Measurements from ENCODE around the gene ANKRD37. TPM values are rescaled to one million over a fixed set of nuclear protein-coding genes. Genes with fewer than 3 reads are reported as not detected.

Gene ANKRD37
- total RNA-seq, 4 donors from 2014 or later = 6.7 to 16.5 (median 9.8) TPM

DNA sequence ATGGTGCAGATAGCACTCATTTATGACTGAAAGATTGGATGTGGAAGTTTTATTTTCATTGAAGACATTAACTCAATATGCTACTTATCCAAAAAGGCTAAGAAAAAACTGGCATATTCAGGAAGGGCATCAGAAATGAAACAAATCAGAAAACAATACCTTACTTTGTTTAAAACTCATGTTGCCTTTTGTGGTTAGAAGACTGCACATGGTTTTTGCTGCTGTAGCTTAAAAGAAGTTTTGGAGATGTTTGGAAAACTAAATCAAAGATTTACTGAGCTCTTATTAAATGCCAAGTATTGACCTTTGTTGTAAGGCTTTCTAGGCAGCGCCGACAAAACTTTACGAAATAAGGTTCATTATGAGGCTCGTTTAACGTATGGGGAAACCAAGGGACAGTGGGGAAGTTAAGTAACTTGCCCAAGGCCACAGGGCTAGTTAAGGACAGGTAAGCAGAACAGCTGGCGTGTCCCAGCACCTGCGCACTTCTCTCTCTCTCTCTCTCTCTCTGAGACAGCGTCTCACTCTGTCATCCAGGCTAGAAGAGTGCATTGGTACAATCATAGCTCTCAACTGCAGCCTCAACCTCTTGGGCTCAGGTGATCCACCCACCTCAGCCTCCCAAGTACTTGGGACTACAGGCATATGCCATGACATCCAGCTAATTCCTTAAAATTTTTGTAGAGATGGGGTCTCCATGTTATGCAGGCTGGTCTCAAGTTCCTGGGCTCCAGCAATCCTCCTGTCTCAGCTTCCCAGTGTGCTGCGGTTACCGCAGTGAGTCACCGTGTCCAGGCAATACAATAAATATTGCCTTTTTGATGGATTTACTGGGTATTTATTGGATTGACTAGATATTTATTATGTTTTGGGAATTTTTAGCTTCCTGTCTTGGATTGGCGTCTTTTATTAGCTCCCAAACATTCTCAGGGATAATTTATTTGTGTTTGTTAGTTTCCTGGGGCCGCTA lies 17.0 kb upstream of the ANKRD37 start:
- no peak for ATAC-seq
- 90 to 94% methylated on average over 10 to 13 of the region's 13 CpGs for WGBS, 2 donors (ENCODE audit: low coverage in 1 of 2)

DNA sequence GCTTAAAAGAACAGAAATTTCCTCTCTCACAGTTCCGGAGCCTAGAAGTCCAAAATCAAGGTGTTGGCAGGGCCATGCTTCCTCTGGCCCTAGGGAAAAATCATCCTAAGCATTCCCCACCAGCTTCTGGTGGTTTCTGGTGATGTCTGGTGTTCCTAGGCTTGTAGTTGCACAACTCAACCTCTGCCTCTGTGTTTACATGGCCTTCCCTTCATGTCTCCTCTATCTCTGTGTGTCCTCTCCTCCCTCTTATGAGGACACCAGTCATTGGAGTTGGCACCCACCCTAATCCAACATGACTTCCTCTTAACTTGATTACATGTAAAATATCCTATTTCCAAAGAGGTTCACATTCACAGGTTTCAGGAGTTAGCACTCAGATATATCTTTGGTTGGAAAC lies 16.3 kb upstream of the ANKRD37 start:
- no peaks in the 10 kb centered on the region for H3K27me3 ChIP-seq
- 92 to 100% methylated on average over 1 of the region's 1 CpG for WGBS, 2 donors (ENCODE audit: low coverage in 1 of 2)
- H3K36me3 ChIP-seq = peaks cover 0 to 3% of the 10 kb centered on the region in 2 donors
- H3K4me3 ChIP-seq = no peak overlapping the region
- no peaks in the 10 kb centered on the region for H3K4me1 ChIP-seq
- H3K9me3 ChIP-seq = no peaks in the 10 kb centered on the region
- TF ChIP-seq POLR2A (IDR thresholded peaks at IDR 0.05) (no peak), POLR2AphosphoS5 (IDR thresholded peaks at IDR 0.05) (no peak), EP300 (IDR thresholded peaks at IDR 0.05) (no peak)
- TF ChIP-seq, protein P1, sequence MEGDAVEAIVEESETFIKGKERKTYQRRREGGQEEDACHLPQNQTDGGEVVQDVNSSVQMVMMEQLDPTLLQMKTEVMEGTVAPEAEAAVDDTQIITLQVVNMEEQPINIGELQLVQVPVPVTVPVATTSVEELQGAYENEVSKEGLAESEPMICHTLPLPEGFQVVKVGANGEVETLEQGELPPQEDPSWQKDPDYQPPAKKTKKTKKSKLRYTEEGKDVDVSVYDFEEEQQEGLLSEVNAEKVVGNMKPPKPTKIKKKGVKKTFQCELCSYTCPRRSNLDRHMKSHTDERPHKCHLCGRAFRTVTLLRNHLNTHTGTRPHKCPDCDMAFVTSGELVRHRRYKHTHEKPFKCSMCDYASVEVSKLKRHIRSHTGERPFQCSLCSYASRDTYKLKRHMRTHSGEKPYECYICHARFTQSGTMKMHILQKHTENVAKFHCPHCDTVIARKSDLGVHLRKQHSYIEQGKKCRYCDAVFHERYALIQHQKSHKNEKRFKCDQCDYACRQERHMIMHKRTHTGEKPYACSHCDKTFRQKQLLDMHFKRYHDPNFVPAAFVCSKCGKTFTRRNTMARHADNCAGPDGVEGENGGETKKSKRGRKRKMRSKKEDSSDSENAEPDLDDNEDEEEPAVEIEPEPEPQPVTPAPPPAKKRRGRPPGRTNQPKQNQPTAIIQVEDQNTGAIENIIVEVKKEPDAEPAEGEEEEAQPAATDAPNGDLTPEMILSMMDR (IDR thresholded peaks at IDR 0.05) = no peak
- no peak overlapping the region for H3K27ac ChIP-seq
- ATAC-seq = no peak

More for the DNA sequence above, 17.0 kb upstream of the ANKRD37 start:
- H3K27ac ChIP-seq = no peak overlapping the region
- H3K4me1 ChIP-seq = no peaks in the 10 kb centered on the region
- TF ChIP-seq POLR2AphosphoS5 (IDR thresholded peaks at IDR 0.05) (no peak), EP300 (IDR thresholded peaks at IDR 0.05) (no peak), POLR2A (IDR thresholded peaks at IDR 0.05) (no peak)
- TF ChIP-seq, protein P1 (IDR thresholded peaks at IDR 0.05) = no peak
- no peak overlapping the region for H3K4me3 ChIP-seq
- H3K36me3 ChIP-seq = peaks cover 0 to 3% of the 10 kb centered on the region in 2 donors
- no peaks in the 10 kb centered on the region for H3K9me3 ChIP-seq
- H3K27me3 ChIP-seq = no peaks in the 10 kb centered on the region

DNA sequence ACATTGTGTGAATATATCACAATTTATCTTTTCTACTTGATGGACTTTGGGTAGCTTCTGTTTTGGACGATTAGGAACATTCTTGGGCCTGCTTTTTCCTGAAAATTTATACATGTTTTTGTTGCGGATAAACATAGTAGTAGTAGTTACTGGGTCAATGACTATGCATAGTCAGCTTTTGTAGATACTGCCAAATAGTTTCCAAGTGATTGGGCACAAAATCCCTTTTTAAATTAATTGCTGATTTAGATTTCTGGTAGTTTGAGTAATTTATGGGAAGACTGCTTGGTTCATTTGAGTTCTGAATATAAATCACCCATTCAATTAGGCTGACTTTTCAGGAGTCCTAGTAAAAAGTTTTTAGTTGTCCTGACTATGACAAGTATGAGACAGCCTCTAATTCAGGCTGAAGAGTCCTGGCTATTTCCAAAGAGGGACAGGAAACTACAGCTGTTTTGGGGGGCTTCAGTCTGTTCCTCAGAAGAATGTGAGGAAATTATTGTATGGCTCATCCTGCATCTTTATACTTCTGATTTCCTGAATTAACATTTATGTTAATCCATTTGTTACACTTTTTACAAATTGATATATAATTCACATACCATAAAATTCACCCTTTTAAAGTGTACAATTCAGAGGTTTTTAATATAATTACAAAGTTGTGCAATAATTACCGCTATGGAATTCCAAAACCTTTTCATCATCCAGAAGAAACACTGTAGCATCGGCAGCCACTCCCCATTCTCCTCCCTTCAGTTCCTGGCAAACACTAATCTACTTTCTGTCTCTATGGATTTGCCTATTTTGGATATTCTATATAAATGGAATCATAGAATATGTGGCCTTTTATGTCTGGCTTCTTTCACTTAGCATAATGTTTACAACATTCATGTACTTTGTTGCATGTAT lies 15.1 kb upstream of the ANKRD37 start:
- Histone ChIP-seq H3K4me1 (peaks cover 0 to 9% (median 0%) of the 10 kb centered on the region in 3 donors), H3K36me3 (peaks cover 0 to 3% of the 10 kb centered on the region in 2 donors), H3K27ac (no peak overlapping the region), H3K9me3 (no peaks in the 10 kb centered on the region), H3K4me3 (no peak overlapping the region), H3K27me3 (no peaks in the 10 kb centered on the region)
- 43 to 64% methylated on average over 4 of the region's 4 CpGs for WGBS, 2 donors (ENCODE audit: low coverage in 1 of 2)
- TF ChIP-seq EP300 (IDR thresholded peaks at IDR 0.05) (no peak), POLR2A (IDR thresholded peaks at IDR 0.05) (no peak), POLR2AphosphoS5 (IDR thresholded peaks at IDR 0.05) (no peak)
- TF ChIP-seq, protein P1 (IDR thresholded peaks at IDR 0.05) = no peak
- no peak for ATAC-seq

DNA sequence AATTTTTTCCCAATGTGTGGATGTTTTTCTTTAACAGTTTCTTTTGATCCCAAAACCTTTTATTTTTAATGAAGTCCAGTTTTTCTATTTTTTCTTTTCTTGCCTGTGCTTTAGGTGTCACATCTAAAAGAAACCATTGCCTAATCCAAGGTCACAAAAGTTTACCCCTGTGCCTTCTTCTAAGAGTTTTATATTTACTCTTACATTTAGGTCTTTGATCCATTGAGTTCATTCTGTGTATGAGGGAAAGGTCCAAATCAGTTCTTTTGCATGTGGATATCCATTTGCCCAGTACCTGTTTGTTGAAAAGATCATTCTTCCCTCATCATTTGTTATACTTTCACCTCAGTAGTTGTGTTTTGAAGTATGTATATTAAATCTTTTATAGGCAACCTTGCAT lies 13.9 kb upstream of the ANKRD37 start:
- H3K27me3 ChIP-seq = no peaks in the 10 kb centered on the region
- H3K27ac ChIP-seq = no peak overlapping the region
- ATAC-seq = no peak
- peaks cover 0 to 9% (median 0%) of the 10 kb centered on the region in 3 donors for H3K4me1 ChIP-seq
- no peak overlapping the region for H3K4me3 ChIP-seq
- peaks cover 0 to 3% of the 10 kb centered on the region in 2 donors for H3K36me3 ChIP-seq
- no peaks in the 10 kb centered on the region for H3K9me3 ChIP-seq
- TF ChIP-seq POLR2A (IDR thresholded peaks at IDR 0.05) = no peak
- TF ChIP-seq, protein P1 (IDR thresholded peaks at IDR 0.05) = no peak
- no peak for TF ChIP-seq EP300 (IDR thresholded peaks at IDR 0.05)
- TF ChIP-seq POLR2AphosphoS5 (IDR thresholded peaks at IDR 0.05) = no peak
